Dermis blood vessel endothelial cell (primary cell): ENCODE results near the gene C20orf204. TPM values are rescaled to one million over a fixed set of nuclear protein-coding genes. Genes with fewer than 3 reads are reported as not detected.
A peak's percentile ranks its signal among the peaks of the same experiment; 100 is the strongest.

Source experiments
- DNase-seq: peaks from one replicate; pipeline ENCODE4 v3.0.0; 2010
- total RNA-seq: library from RNA; depleted of rRNA; stranded (reverse); fragments of >200 nt; gene quantifications from 2 replicates; pipeline ENCODE4 v1.2.3, GENCODE V29; 2014

Gene C20orf204
- total RNA-seq, 1 donor from 2014 or later, result 11.2 TPM

DNA sequence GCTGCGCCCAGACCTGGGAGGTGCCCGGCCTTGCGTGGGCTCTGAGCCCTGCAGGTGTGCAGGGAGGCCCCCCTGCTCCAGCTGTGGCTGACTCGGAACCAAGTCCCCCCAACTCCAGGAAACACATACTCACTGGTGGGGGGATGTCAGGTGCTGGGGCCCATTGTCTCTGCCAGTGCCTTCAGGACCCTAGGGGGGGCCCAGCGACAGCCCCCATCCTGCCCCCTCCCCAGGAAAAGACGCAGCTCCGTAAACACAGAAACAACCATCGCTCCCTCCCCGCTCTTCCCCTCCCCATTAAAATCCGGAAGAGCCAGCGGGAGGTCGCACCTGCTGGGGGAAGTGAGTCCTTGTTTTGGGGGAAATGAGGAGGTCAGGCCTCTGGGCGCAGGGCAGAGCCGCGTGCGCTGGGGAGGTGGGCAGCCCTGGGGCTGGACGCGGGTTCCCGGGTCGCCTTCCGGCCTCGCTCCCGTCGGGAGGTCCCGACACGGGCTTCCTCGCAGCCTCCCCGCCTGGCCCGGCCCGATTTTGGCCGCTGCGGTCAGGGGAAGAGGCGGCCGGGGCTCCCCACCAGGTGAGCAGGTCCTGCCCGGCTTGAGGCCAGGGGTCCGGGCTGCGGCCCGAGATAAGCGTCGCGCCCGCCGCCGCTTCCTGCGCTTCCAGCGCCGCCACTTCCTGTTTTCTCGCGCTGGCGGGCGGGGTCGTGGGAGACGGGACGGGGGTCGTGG is 6.2 kb downstream of the C20orf204 start:
- DNase-seq, result peak; percentile 70

DNA sequence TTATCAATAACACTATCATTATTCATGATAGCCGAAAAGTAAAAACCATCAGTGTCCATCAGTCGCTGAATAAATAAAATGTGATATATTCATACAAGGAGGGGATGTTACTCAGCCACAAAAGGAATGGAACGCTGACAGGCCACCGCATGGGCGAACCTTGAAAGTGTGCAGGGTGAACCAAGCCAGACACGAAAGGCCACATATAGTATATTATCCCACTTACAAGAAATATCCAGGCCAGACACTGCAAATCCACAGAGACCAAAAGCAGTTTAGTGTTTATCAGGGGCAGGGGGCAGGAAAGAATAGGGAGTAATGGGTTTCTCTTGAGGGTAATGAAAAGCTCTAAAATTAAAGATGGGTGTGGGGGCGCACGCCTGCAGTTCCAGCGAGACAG is 7.8 kb downstream of the C20orf204 start:
- DNase-seq, result no peak

GRCh38 chr20:64044484-64045247 is 8.7 kb downstream of the C20orf204 start:
- peak; percentile 88 for DNase-seq

GRCh38 chr20:64045346-64046011 is 9.5 kb downstream of the C20orf204 start:
- DNase-seq, result peak; percentile 54

DNA sequence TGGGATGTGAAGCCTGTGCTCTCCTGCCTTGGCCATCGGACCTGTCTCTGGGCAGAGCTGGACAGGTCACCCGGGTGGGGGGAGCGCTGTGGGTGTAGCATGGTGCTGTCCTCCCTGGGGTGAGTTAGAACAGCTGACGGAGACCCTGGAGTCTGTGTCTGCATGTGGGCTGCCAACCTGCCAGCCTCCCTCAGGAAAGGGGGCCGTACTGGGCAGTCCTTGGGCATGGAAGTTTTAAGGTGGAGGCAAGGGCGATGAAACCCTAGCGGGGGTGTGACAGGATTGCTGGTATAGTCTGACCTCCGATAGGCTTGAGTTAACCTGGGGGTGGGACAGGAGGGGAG is 11.0 kb downstream of the C20orf204 start:
- no peak for DNase-seq

GRCh38 chr20:64047968-64048401 is 12.0 kb downstream of the C20orf204 start:
- no peak for DNase-seq

GRCh38 chr20:64048402-64049044 is 12.5 kb downstream of the C20orf204 start:
- DNase-seq, result peak; percentile 49

DNA sequence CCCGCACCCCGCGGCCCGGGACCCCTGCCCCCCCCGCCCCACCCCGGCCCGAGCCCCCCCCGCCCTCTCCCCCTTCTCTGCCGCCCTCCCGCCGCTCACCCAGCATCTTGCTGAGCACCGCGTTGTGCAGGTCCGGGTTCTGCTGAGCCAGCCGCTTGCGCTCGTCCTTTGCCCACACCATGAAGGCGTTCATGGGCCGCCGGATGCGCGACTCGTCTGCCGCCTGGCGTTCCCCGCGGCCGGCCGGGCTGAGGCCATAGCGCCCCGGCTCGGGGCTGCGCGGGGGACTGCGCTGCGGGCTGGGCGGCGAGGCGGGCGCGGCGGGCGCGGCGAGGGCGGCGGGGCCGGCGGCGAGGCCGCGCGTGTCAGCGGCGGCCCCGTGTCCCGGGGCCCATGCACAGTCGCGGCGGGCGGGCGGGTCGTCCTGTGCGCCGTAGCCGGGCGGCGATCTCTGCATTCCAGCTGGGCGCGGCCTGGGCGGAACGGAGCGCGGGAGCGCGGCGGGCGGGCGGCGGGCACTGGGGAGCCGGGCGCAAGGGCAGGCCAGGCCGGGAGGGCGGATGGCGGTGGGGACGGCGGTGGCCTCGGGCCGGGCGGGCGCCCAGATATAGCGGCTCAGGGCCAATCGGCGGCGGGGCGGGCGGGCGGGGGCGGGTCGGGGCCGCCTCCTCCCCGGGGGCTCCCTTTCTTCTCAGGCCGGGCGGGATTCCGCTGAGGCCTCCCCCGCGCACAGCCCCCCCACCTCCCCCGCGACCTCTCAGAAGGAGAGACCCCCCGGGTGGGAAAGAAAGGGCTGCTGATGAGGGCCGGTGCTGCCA is 13.3 kb downstream of the C20orf204 start, which contains the start of gene SOX18:
Gene SOX18 (minus strand): TSS at position 580 of the 818 bp plus-strand sequence. CDS start 123 bp downstream, at position 457.
- peak; percentile 81 for DNase-seq

- peak; percentile 51 for DNase-seq
Measured at GRCh38 chr20:64049878-64050260, 13.9 kb downstream of the C20orf204 start.

- DNase-seq, result no peak
Measured at GRCh38 chr20:64050261-64051032, 14.5 kb downstream of the C20orf204 start.

DNA sequence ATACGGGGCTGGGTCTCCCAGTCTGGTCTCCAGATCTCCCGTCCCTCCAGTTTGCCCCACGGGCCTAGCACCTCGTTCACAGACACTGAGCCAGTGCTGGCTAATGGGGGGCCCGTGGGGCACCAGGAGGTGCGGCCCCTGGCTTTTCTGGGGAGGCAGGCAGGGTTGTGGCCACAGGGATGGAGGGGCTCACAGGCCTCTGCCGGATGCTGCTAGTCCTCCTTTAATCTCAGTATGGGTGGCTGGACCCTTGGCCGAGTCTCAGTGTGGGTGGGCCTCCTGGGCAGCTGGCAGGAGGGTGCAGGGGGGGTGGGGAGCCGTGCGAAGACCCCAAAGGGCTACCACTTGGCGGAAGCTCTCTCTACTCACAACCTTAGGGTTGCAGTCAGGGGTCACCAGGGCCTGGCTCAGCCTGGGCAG is 15.1 kb downstream of the C20orf204 start:
- no peak for DNase-seq

DNA sequence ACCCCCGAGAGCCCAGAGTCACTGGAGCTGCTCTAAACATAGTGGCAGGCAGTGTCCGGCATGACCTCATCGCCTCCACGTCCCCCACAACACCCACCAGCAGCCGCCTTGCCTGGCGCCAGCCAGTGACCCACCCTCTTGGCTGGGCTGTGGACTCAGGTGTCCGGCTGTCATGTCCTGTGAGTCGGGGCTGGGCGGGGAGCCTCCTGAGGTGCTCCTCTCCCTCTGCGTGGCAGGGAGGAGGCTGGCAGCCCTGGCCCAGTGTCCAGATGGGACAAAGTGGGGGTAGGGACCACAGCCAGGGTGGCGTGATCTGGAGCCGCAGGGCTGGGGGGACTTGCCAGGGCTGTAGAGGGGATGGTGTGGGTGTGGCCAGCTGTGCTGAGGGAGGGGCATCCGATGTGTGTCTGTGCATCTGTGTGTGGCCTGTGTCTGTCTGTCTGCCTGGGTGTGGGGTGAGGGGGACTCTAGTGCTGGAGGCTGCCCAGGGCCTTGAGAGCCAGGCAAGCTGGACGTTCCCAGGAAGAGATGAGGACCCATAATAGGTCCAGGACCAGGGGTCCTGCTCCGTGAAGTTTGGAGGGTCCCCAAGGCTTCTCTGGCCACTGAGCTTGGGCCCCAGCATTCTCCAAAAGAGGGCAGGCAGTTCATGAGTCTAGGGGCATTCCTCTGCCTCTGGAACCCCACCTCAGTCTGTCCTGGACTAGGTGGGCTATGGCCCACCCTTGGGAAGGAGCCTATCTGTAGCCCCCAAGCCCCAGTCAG is 15.8 kb downstream of the C20orf204 start:
- DNase-seq, result peak; percentile 71

- no peak for DNase-seq
Measured at GRCh38 chr20:64052326-64052722, 16.3 kb downstream of the C20orf204 start.

DNA sequence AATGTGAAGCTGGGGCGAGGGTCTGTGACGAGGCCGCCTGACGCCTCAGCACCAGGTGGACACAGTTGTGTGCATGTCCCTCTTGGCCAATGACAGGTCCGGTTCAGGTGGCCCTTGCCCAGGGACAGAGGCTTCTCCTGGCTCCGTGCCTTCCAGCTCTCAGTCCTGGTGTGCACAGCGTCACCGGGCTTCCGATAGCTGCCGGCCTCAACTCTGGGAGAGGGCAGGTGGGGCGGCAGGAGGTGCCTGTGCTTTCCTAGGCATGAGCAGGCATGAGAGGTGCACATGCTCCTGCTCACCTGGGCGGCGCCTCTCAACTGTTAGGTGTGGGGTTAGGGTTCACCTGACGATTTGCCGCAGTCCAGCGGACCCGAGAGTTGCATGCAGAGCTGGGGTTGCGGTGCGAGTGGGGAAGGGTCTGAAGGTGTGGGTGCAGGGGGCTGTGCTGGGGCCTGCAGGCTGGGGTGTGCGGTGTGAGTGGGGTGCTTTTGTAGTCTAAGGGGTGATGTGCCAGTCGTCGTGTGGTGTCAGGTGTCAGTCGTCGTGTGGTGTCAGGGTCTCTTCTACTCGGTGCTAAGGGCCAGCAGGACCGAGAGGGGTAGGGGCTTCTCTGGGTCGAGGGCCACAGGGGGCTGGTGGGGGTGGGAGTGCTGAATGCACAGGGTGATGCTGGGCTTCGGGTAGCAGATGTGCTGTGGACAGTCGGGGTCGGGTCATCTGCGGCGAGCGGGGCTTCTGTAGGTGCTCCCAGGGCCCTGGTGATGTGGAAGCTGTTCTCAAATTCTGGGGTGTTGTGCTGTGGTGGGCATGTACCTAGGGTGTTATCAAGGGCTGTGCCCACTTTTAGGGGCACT is 17.2 kb downstream of the C20orf204 start:
- DNase-seq, result no peak

DNA sequence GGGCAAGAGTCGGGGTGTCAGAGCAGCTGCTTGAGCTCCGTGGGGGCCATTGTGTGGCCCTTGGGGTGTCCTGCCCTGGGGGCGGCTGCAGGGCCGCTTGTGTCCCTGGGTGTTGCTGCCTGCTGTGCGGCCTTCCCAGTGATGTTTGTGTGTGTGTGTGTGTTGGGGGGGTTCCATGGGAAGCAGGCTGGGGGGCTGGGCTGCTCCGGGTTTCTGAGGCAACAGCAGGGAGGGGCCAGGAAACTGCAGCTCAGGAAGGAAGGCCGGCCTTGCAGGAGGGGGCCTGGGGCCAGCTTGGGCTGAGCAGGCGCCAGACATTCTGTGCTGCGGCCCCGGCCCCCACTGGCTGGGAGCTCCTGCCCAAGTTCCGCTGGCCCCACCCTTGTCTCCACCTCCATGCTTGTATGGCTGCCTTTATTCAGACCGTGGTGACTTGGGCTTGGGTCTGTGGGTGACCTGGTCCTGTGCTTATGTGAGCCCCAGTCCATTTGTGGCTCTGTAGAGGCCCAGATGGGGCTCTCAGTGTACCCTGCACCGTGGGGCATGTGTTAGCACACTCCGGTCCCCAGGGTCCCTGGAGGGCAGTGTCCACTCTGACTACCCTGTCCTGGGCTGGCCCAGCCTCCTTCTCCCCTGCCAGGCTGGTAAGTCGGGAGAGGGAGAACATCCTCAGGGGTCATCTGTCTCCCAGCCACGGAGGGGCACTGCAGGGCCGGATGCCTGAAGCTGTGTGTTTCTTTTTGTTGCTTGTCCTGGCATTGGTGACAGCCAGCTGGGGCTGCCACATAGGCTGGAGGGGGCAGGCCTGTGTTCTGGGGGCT is 18.1 kb downstream of the C20orf204 start:
- peak; percentile 94 for DNase-seq

- DNase-seq, result no peak
Measured at GRCh38 chr20:64055396-64055892, 19.5 kb downstream of the C20orf204 start.

DNA sequence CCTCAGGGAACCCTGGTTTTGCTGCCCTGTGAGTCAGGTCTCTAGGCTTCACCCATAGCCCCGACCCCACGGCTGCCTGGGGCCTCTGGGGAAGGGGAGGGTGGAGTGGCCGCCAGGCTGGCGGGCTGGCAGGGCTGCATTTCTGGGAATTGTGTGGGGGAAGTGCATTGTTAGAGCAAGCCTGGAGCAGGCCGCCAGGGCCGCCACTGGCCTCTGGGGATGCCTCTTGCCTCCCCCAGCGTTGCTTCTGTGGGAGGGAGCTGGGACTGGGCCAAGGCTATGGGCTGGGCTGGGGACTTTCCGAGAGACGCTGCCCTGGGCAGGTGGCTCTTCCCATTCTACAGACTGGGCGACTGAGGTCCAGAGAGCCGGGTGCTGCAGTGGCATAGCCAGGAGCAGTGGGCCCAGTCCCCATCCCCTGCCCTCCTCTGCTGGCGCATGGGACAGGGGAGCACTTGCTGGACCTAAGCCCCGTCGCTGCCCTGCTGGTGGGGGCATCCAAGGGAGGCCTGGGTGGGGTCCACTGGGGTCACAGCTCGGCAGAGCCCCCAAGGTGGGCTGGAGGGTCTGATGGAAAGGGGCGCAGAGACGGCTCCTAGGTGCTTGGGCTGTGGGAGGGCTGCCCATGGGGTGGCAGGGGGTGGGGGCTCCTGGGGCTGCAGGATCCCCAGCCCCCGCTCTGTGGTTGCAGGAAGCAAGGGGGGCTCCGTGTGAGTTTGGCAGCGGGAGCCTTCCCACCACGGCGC is 20.1 kb downstream of the C20orf204 start:
- DNase-seq, result peak; percentile 81

- DNase-seq, result peak; percentile 31
Measured at GRCh38 chr20:64056639-64056888, 20.6 kb downstream of the C20orf204 start.
